ENCODE measurements around the gene C6orf52.
"Not testable (repeated sequence)": the region's sequence is repeated elsewhere in the genome, so short reads cannot be mapped to it uniquely, and the experiment has no call there.

The C6orf52 gene

DNA sequence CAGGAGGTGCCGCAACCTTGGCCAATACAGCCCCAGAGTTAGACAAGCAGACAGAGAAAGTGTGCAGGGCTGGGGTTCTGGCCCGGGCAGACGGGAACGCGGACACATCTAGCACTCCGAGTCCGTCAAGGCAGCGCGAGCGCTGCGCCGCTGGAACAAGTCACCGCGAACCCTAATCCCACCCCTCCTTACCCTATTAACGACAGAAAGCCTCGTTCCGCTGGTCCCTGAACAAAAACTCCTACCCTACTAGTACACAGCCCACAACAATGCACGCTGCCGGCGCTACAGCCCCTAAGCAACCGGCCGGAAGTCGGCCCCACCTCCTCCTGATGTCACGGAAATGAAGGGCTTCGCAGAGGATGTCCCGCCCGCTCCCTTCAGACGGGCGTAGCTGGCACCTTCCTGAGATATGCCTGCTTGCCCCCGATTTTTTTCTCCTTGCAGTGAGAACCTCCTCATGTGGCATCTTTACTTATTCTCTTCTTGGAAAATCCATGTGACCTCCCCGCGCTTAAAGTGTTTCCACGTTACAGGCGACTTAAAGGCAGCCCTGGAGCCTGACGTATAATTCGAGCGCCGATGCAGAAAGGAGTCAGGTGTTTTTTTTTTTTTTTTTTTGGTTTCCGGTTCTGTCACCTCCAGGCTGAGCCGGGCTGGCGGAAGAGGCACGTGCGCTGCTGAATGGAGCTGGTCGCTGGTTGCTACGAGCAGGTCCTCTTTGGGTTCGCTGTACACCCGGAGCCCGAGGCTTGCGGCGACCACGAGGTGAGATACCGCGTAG is at the start of gene C6orf52, which contains the start of gene PAK1IP1:
Gene C6orf52, minus strand, starts transcription at position 315 of the 784 bp plus-strand sequence. CDS start 7,066 bp downstream, outside the sequence.
Gene PAK1IP1, plus strand, starts transcription at position 671 of the 784 bp plus-strand sequence. Its CDS starts 14 bp downstream, at position 685.
- DNase-seq: peak; percentile 96

DNA sequence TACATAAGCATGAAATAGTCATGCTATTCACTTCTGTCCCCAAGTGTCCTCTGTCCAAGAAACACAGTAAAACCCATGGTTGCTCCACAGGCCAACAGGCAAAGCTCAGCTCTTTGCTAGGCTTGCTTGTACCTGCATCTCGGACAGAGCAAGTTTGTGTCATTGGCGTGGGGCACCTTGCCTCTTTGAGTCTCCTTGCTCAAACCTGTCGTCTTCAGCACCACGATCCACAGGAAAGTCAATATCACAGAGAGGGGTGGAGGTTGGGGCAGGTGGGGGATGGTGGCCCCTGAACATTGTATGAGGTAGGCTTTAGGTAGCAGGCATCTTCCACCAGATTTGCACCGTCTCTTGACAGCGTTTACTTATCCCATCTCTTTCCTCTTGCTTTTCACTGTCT is 49.1 kb upstream of the C6orf52 start:
- DNase-seq: no peak

DNA sequence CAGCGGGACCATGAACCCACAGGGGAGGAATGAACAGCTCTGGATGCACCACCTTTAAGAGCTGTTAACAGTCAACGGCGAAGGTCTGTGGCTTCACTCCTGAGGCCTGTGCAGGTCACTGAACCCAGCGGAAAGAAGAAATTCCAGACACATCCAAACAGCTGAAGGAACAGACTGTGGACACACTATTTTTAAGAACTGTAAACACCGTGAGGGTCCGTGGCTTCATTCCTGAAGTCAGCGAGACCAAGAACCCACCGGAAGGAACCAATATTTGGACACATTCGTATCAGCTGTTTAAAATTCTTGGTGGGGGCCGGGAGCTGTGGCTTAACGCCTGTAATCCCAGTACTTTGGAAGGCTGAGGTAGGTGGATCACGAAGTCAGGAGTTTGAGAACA is 47.8 kb upstream of the C6orf52 start:
- DNase-seq: no peak

- DNase-seq: not testable (repeated sequence)
These were observed 47.2 kb upstream of the C6orf52 start for GRCh38 chr6:10741643-10742042.

DNA sequence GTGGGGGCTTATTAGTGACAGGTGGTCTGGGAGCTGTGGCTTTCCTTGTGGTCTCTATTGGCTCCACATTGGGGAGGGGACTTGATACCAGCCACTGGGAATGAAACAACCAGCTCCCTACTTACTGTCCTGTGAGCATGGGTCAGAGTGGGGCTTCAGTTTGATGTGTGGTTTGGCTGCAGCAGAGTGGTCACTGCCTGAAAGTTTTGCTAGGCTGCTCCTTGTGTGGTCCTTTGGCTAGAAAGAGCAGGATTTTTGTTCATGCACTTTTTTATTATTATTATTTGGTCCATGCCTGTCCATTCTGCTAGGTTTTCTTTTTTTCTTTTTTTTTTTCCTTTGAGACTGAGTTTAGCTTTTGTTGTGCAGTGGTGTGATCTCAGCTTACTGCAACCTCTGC is 45.6 kb upstream of the C6orf52 start:
- no peak for DNase-seq

DNA sequence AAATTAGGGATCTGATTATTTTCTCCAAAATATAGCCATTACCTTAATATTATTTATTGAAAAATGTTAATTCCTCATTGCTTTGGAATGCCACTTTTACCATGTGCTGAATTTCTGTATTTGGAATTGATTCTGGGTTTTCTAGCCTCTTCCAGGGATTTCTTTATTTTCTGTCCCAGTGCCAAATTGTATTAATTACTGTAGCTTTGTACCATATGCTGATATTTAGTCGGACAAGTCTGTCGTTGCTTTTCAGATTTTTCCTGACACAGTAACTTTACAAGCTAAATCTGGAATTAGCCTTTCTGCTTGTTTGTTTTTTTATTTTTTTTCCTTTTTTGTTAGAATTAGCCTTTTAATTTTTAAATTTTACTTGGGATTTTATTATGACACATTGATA is 42.3 kb upstream of the C6orf52 start:
- no peak for DNase-seq

DNA sequence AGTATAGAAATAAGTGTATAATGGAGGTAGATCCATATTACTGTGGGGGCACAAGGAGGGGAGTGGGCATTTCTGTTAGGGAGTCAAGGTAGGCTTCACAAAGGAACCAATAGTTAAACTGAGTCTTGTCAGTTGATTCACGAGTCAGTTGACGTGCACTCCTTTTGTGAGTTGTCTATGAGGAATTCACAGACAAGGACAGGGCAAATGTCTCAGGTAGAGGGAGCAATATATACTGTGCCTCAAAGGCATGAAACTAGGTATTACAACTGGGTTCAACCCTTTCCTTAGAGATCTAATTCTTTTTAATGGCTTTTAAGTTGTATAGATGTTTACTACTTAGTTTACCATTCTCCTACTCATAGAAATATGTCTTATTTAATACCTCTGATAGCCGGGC is 39.4 kb upstream of the C6orf52 start:
- DNase-seq: no peak

DNA sequence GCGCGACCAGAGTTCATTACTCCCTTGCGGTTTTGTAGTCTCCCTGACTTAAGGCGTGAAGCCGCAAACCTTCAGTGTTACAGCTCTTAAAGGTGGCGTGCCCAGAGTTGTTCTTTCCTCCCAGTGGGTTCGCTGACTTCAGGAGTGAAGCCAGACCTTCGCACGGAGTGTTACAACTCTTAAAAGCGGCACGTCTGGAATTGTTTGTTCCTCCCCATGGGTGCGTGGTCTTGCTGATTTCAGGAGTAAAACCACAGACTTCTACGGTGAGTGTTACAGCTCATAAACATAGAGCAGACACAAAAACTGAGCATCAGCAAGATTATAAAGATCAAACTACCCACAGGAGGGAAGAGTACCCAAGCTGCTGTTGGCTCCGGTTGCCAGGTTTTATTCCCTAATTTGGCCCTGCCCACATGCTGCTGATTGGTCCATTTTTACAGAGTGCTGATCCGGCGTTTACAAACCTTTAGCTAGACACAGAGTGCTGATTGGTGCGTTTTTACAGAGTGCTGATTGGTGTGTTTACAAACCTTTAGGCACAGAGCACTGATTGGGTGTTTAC is 38.8 kb upstream of the C6orf52 start:
- DNase-seq: no peak

DNA sequence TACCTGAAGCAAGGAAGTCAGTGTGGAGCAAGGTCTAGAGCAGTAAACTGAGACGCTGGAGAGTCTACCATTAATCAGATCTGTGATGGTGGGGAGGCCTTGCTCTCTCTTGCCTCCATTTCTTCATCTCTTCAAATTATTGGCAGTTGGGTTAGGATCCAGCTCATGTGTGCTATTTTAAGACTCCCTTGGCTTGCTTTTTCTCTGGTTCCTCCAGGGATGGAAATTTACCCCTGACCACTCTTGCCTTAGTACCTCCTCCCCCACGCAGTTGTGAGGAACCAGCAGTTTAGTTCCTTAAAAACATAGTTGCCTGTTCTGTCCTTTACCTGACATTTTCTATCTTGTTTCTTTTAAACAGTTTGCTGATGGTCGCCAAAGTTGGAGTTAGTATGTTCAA is 35.8 kb upstream of the C6orf52 start:
- DNase-seq: no peak

DNA sequence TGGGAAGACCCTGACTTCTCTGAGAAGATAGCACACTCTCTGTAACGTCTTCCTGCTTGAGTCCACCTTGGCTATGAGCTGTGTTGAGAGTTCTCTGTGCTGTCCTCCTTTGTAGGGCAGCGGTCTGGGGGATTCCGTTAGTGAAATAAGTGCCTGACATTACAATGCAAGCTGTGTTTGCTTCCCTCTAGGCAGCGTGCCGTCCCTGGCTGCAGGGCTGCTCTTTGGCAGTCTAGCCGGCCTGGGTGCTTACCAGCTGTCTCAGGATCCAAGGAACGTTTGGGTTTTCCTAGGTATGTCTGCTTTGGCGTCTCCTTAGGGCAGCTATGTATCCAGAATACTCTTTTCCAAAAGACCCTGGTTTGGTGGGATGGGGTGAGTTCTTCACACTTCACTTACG is 31.3 kb upstream of the C6orf52 start:
- no peak for DNase-seq

DNA sequence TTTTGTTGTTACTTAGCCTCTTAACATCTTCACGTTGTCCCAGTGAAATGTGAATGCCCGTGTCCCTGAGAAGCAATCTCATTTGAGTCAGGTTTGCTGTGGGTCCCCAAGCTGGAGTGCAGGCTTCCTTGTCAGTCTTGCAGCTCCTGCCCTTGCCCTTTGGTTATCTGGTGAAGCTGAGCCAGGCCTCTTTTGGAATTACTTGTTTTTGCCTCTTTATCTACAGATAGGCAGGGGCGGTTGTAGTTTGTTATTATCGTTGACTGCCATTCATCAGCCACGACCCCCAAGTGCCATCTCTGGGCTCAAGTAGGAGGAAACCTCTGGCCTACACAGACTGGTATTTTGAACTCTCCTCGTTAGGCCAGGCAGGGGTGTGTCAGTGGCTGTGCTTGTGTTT is 30.6 kb upstream of the C6orf52 start:
- DNase-seq: no peak

- peak; percentile 34 for DNase-seq
These were observed 29.1 kb upstream of the C6orf52 start for GRCh38 chr6:10723567-10723881.

- DNase-seq: peak; percentile 98
These were observed 28.6 kb upstream of the C6orf52 start, which contains the start of gene TMEM14C for GRCh38 chr6:10722820-10723566. TMEM14C (plus strand) TSS chr6:10723070; CDS start chr6:10724614, 1,544 bp downstream.

GRCh38 chr6:10722570-10722819 is 28.1 kb upstream of the C6orf52 start:
- no peak for DNase-seq

DNA sequence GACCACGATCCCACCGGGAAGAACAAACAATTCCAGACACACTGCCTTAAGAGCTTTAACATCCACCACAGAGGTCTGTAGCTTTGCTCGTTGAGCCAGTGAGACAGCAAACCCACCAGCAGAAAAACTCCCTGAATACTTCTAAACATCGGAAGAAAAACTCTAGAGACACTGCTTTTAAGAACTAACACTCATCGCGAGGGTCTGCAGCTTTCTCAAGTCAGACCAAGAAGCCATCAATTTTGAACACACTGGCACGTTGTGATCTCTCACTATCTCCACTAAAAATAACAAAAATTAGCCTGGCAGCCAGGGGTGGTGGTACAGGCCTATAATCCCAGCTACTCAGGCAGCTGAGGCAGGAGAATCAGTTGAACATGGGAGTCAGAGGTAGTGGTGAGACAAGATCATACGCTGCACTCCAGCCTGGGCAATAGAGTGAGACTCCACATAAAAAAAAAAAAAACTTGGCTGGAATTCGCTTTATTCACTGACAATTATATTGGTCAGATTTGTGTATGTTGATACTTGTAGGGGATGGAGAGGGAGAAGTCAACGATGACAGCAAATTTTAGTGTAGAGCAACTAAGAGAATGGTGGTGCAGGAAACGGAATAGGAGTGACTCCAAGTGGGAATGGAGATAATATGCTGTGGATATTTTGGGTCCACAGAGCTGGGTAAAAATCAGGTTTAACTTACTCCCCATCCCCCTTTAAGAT is 27.6 kb upstream of the C6orf52 start:
- DNase-seq: no peak

DNA sequence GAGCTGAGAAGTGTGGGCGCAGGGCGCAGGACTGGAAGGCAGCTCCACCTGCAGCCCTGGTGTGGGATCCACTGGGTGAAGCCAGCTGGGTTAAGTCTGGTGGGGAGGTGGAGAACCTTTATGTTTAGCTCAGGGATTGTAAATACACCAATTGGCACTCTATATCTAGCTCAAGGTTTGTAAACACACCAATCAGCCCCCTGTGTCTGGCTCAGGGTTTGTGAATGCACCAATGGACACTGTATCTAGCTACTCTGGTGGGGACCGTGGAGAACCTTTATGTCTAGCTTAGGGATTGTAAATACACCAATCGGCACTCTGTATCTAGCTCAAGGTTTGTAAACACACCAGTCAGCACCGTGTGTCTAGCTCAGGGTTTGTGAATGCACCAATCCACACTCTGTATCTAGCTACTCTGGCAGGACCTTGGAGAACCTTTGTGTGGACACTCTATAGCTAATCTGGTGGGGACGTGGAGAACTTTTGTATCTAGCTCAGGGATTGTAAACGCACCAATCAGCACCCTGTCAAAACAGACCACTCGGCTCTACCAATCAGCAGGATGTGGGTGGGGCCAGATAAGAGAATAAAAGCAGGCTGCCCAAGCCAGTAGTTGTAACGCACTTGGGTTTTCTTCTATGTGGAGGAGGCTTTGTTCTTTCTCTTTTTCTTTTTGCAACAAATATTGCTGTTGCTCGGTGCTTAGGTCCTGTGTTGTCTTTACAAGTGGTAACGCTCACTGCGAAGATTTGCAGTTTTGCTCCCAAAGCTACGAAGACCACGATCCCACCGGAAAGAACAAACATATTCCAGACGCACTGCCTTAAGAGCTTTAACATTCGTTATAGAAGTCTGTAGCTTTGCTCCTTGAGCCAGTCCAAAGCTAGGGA is 26.8 kb upstream of the C6orf52 start:
- not testable (repeated sequence) for DNase-seq

DNA sequence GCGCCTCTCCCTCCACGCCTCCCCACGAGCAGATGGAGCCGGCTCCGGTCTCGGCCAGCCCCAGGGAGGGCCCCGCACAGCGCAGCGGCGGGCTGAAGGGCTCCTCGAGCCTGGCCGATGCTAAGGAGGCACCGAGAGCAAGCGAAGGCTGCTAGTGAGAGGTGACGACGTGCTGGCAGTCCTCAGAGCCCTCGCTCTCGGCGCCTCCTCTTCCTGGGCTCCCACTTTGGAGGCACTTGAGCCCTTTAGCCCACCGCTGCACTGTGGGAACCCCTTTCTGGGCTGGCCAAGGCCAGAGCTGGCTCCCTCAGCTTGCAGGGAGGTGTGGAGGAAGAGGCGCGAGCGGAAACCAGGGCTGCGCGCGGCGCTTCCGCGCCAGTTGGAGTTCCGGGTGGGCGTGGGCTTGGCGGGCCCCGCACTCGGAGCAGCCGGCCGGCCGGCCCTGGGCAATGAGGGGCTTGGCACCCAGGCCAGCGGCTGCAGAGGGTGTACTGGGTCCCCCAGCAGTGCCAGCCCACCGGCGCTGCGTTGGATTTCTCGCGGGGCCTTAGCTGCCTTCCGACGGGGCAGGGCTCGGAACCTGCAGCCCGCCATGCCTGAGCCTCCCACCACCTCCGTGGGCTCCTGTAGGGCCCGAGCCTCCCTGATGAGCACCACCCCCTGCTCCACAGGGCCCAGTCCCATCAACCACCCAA is 26.0 kb upstream of the C6orf52 start:
- DNase-seq: no peak

DNA sequence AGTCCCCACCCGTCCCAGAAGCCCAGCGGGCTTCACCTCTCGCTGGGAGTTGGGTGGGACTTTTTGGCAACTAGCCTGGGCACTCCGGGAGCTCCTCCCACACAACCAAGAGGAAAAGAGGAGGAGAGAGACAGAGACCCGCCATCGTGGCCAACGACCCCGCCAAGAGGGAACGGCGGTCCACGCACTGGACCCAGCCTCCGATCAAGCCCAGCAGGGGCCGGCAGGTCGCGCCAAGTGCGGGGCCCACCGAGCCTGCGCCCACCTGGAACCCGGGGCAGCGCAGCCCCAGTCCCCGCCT is 25.5 kb upstream of the C6orf52 start:
- no peak for DNase-seq

DNA sequence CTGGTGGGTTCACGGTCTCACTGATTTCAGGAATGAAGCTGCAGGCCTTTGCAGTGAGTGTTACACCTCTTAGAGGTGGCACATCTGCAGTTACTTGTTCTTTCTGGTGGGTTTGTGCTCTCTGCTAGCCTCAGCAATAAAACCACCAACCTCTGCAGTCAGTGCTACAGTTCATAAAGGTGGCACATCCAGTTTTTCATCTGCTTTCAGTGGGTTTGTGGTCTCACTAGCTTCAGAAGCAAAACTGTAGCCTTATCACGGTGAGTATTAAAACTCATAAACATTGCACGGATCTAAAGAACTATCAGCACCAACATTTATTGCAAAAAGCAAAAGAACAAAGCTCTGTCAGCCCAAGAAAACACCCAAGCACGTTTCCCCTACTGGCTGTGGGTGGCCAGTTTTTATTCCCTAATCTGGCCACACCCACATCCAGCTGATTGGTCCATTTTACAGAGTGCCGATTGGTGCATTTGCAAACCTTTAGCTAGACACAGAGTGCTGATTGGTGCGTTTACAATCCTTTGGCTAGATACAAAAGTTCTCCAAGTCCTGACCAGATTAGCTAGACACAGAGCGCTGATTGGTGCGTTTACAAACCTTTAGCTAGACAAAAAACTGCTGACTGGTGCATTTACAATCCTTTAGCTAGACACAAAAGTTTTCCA is 25.0 kb upstream of the C6orf52 start:
- DNase-seq: no peak

DNA sequence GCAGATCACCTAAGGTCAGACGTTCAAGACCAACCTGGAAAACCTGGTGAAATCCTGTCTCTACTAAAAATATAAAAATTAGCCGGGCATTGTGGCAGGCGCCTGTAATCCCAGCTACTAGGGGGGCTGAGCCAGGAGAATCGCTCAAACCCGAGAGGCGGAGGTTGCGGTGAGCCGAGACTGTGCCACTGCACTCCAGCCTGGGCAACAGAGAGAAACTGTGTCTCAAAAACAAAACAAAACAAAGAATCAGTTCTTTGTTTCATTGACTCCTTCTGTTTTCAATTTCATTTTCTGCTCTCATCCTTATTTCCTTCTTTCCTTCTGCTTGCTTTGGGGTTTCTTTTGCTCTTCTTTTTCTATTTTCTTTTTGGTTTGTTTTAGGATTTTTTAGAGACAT is 19.5 kb upstream of the C6orf52 start:
- DNase-seq: no peak

- DNase-seq: no peak
These were observed 2.2 kb upstream of the C6orf52 start for GRCh38 chr6:10696655-10697054.

All from NCI-H146 (cell line).